ENCODE data around the gene TECR. TPM values are rescaled to one million over a fixed set of nuclear protein-coding genes. Genes with fewer than 3 reads are reported as not detected.

Gene TECR
- total and polyA plus RNA-seq, 9 of the 15 experiments (the other 6 are each of a cell fraction or from before 2014, with no cell fraction given): 29.3 to 211 (median 81.4) TPM

DNA sequence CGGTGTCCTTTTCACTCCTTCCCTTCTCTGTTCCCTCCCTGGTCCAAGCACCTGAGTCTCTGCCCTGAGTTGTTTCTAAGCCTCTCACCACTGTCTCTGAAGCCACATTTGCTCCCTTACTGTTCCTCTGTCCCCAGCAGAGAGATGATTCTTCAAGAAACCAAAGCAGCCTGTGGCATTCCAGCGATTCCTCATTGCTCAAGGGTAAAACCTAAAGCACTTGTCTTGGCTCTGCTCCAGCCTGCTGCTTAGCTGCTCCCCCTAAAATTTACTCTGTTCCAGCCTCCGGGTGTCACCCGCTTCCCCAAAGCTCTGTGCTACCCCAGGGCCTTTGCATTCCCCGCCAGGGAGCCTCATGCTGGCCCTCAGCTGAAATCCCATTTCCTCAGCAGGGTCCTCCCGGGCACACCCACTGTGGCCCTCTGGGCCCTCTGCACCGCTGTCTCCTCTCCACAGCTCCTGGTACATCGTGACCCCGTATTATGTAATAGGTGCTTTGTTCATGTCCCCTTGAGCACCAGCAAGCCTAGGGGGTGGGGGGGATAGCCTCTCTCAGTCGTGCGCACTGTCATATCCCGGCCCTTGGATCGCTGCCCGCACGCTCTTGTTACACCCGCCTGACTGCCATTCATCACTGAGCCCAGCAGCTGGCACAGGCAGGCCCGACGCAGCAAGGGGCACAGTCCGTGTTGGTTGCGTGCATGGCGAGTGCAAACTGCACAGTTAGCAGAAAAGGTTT, 15.8 kb downstream of the TECR start (continued):
- TF ChIP-seq E2F6 (IDR thresholded peaks at IDR 0.05; ENCODE audit: borderline replicate concordance in 1 of 2, extremely low read depth in 1 of 2, insufficient read depth in 1 of 2, insufficient read length in 1 of 2, low read depth in 1 of 2, low read length in 1 of 2, poor library complexity in 1 of 2, severe bottlenecking in 1 of 2): no peak
- TF ChIP-seq ZNF165 (CRISPR knock-in tag; IDR thresholded peaks at IDR 0.05; ENCODE audit: borderline replicate concordance): no peak
- TF ChIP-seq NR2F6 (CRISPR knock-in tag; IDR thresholded peaks at IDR 0.05): no peak
- TF ChIP-seq, protein P1, sequence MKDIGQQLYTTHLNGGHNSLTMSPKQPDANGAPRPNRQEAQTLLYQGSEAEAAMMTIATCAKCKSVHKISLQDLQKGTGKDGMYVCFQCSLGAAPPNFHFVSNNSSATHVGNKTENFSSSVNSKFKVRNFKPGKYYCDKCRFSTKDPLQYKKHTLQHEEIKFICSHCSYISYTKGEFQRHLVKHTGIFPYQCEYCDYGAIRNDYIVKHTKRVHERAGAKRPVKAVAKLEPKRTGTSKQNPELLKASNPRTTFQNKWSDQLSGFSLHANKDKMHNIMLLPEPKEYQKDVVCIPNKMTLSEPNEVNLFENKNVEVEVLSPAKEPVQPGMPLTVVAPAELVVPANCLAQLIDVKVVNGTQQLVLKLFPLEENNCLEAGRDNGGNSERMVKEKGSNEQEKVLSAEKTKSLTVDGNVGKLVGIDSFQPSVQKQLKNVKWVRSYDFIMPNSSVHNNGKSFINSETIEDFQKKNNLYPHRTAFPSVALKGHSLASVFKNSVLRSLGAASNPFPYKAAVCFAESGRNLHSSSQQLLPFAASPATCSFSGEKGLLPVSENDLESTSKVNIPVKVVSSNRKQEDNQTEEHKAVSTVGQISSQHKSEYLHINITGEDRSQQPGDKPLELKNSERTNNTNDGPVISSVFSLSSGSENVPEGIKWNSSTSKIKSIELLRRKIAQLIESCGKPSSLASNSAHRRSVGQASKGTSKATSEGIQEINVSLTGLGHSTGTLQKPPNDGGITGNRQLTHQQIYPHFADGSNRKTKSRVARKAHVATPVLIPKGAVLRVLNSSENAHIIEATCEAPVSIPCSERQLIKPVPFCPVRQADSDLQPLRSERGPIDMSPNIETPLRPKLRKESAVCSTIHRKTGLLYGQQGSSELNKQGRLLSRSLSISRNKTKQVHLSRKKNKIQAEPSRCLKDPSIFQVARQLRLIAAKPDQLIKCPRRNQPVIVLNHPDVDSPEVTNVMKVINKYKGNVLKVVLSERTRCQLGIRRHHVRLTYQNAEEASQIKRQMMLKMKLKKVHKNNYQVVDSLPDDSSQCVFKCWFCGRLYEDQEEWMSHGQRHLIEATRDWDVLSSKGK (CRISPR knock-in tag; IDR thresholded peaks at IDR 0.05): no peak
- TF ChIP-seq ZNF384 (IDR thresholded peaks at IDR 0.05; ENCODE audit: low read depth, low read length): no peak
- TF ChIP-seq ZNF76 (CRISPR knock-in tag; IDR thresholded peaks at IDR 0.05; ENCODE audit: borderline replicate concordance): no peak
- TF ChIP-seq, protein P2, sequence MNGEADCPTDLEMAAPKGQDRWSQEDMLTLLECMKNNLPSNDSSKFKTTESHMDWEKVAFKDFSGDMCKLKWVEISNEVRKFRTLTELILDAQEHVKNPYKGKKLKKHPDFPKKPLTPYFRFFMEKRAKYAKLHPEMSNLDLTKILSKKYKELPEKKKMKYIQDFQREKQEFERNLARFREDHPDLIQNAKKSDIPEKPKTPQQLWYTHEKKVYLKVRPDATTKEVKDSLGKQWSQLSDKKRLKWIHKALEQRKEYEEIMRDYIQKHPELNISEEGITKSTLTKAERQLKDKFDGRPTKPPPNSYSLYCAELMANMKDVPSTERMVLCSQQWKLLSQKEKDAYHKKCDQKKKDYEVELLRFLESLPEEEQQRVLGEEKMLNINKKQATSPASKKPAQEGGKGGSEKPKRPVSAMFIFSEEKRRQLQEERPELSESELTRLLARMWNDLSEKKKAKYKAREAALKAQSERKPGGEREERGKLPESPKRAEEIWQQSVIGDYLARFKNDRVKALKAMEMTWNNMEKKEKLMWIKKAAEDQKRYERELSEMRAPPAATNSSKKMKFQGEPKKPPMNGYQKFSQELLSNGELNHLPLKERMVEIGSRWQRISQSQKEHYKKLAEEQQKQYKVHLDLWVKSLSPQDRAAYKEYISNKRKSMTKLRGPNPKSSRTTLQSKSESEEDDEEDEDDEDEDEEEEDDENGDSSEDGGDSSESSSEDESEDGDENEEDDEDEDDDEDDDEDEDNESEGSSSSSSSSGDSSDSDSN (IDR thresholded peaks at IDR 0.05; ENCODE audit: borderline replicate concordance in 1 of 2, low read depth in 2 of 2, low read length in 2 of 2): no peak
- TF ChIP-seq KDM4B (IDR thresholded peaks at IDR 0.05; ENCODE audit: borderline replicate concordance in 2 of 2, low read depth in 1 of 2): no peak
- TF ChIP-seq DNMT1 (IDR thresholded peaks at IDR 0.05): no peak
- peak; percentile 27; the same call in 1 of the 2 replicates for TF ChIP-seq C11orf30 (IDR thresholded peaks at IDR 0.05; ENCODE audit: low read depth)
- no peak for TF ChIP-seq ZNF707 (CRISPR knock-in tag; conservative IDR thresholded peaks at IDR 0.05)
- no peak for TF ChIP-seq USF2 (CRISPR knock-in tag; IDR thresholded peaks at IDR 0.05)
- TF ChIP-seq ZNF311 (CRISPR knock-in tag; IDR thresholded peaks at IDR 0.05): no peak
- TF ChIP-seq GATAD2B (IDR thresholded peaks at IDR 0.05; ENCODE audit: borderline replicate concordance): no peak
- no peak for TF ChIP-seq ZNF324 (CRISPR knock-in tag; IDR thresholded peaks at IDR 0.05)
- TF ChIP-seq ZNF444 (CRISPR knock-in tag; IDR thresholded peaks at IDR 0.05): no peak
- no peak for TF ChIP-seq MBD2 (IDR thresholded peaks at IDR 0.05; ENCODE audit: borderline replicate concordance, low read depth)
- TF ChIP-seq ZNF583 (CRISPR knock-in tag; IDR thresholded peaks at IDR 0.05): no peak
- TF ChIP-seq ZFP36 (IDR thresholded peaks at IDR 0.05; ENCODE audit: low read depth, low read length, partially characterized antibody): no peak
- no peak for TF ChIP-seq SNRNP70 (optimal IDR thresholded peaks at IDR 0.05; ENCODE audit: low read depth, low read length)
